ENCODE measurements around the gene PLXNA4. TPM values are rescaled to one million over a fixed set of nuclear protein-coding genes. Genes with fewer than 3 reads are reported as not detected.

PLXNA4 gene
- polyA plus RNA-seq, 2 of the 4 experiments (the other 2 are of a cell fraction), result 0.12 to 0.34 TPM

DNA sequence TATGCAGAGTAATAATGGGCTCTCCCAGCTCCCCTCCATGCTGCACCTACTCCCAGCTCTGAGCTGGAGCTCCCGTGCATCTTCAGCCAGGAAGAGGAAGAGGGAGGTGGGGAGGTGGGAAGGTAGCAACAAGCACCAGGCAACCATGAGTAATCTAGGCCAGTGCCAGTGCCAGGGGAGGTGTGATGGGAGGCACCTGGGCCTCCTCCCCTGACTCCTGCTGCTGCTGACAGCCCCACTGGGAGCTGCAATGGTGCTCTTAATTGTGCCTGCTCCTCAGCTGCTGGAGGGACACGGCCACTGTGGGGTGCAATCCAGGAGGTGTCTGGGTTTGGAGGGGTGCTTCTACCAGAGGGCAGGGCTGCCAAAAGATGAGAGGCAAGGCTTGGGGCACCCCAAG, 243.0 kb downstream of the PLXNA4 start:
- ATAC-seq (no peak), DNase-seq (ENCODE audit: low read depth in 1 of 2, low spot score in 1 of 2) (no peak), FAIRE-seq (no peak)
- Histone ChIP-seq H3K27ac (no peak overlapping the region), H3K4me1 (no peaks in the 10 kb centered on the region), H3K4me2 (no peak overlapping the region), H3K4me3 (no peak overlapping the region), H3K9me3 (no peaks in the 10 kb centered on the region)
- WGBS (ENCODE audit: missing lambda C conversion rate), result 28% methylated on average over 2 of the region's 2 CpGs
- ChIA-PET POLR2A (no interaction called here), CTCF (interaction anchor here (0.9 to 1.5 kb wide), 5 partner anchors 13 to 388 kb away, joined by 3 to 7 read pairs (median 5); no protein-coding TSS in a partner anchor)
- TF ChIP-seq RNF2 (IDR thresholded peaks at IDR 0.05; ENCODE audit: borderline replicate concordance, low read depth) (no peak), CHD4 (IDR thresholded peaks at IDR 0.05; ENCODE audit: borderline replicate concordance) (no peak), FOXS1 (CRISPR knock-in tag; IDR thresholded peaks at IDR 0.05) (no peak), PBX3 (IDR thresholded peaks at IDR 0.05) (no peak), BHLHE40 (IDR thresholded peaks at IDR 0.05; ENCODE audit: low read depth, low read length) (no peak), GATA3 (IDR thresholded peaks at IDR 0.05; ENCODE audit: borderline replicate concordance) (no peak), NR3C1 (IDR thresholded peaks at IDR 0.05) (no peak), EHMT2 (IDR thresholded peaks at IDR 0.05; ENCODE audit: low read depth) (no peak), MYC (IDR thresholded peaks at IDR 0.05; ENCODE audit: borderline replicate concordance, low read length) (no peak), NFE2L2 (conservative IDR thresholded peaks at IDR 0.05; ENCODE audit: low read length) (no peak), CHD2 (IDR thresholded peaks at IDR 0.05; ENCODE audit: low read length, partially characterized antibody) (no peak), CEBPB (IDR thresholded peaks at IDR 0.05) (no peak), TP53 (CRISPR knock-in tag; IDR thresholded peaks at IDR 0.05) (no peak), USF2 (IDR thresholded peaks at IDR 0.05) (no peak), SREBF2 (IDR thresholded peaks at IDR 0.05) (no peak), ZC3H11A (IDR thresholded peaks at IDR 0.05) (no peak), HOXB13 (CRISPR knock-in tag; IDR thresholded peaks at IDR 0.05; ENCODE audit: low read depth) (no peak)
- TF ChIP-seq, protein P1, sequence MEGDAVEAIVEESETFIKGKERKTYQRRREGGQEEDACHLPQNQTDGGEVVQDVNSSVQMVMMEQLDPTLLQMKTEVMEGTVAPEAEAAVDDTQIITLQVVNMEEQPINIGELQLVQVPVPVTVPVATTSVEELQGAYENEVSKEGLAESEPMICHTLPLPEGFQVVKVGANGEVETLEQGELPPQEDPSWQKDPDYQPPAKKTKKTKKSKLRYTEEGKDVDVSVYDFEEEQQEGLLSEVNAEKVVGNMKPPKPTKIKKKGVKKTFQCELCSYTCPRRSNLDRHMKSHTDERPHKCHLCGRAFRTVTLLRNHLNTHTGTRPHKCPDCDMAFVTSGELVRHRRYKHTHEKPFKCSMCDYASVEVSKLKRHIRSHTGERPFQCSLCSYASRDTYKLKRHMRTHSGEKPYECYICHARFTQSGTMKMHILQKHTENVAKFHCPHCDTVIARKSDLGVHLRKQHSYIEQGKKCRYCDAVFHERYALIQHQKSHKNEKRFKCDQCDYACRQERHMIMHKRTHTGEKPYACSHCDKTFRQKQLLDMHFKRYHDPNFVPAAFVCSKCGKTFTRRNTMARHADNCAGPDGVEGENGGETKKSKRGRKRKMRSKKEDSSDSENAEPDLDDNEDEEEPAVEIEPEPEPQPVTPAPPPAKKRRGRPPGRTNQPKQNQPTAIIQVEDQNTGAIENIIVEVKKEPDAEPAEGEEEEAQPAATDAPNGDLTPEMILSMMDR (IDR thresholded peaks at IDR 0.05), result no peak
- TF ChIP-seq, protein P2, sequence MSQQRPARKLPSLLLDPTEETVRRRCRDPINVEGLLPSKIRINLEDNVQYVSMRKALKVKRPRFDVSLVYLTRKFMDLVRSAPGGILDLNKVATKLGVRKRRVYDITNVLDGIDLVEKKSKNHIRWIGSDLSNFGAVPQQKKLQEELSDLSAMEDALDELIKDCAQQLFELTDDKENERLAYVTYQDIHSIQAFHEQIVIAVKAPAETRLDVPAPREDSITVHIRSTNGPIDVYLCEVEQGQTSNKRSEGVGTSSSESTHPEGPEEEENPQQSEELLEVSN (IDR thresholded peaks at IDR 0.05; ENCODE audit: borderline replicate concordance, low read depth), result no peak

- Histone ChIP-seq H3K4me2 (no peak overlapping the region), H3K27ac (no peak overlapping the region), H3K4me3 (no peak overlapping the region), H3K4me1 (no peaks in the 10 kb centered on the region), H3K9me3 (no peaks in the 10 kb centered on the region; the same call in 2 of the 3 replicates)
- WGBS (ENCODE audit: missing lambda C conversion rate), result 62% methylated on average over 5 of the region's 5 CpGs
- POLR2A ChIA-PET, result no interaction called here
- TF ChIP-seq FOSB (CRISPR knock-in tag; IDR thresholded peaks at IDR 0.05), result no peak
- TF ChIP-seq, protein P1 (IDR thresholded peaks at IDR 0.05), result no peak
- no peak for TF ChIP-seq CBX8 (IDR thresholded peaks at IDR 0.05)
- no peak for TF ChIP-seq ESRRA (IDR thresholded peaks at IDR 0.05; ENCODE audit: borderline replicate concordance, low read length)
- no peak for TF ChIP-seq RAD21 (conservative IDR thresholded peaks at IDR 0.05 in 1 of 2, IDR thresholded peaks at IDR 0.05 in 1 of 2)
- TF ChIP-seq TP53 (CRISPR knock-in tag; IDR thresholded peaks at IDR 0.05), result no peak
- CTCF ChIA-PET, result interaction anchor here (0.8 to 3.6 kb wide), 2 partner anchors 10 to 257 kb away, joined by 3 to 23 read pairs; no protein-coding TSS in a partner anchor
- DNase-seq (ENCODE audit: low read depth in 1 of 2, low spot score in 1 of 2) (no peak), ATAC-seq (no peak), FAIRE-seq (no peak)
Measured at GRCh38 chr7:132328760-132329159, 247.5 kb downstream of the PLXNA4 start.

Measured in A549 (cell line).